ENCODE results near the gene XXYLT1. TPM values are rescaled to one million over a fixed set of nuclear protein-coding genes. Genes with fewer than 3 reads are reported as not detected.

XXYLT1 gene
- total and polyA plus RNA-seq, 9 of the 15 experiments (the other 6 are each of a cell fraction or from before 2014, with no cell fraction given): 1.9 to 18.9 (median 15.0) TPM

DNA sequence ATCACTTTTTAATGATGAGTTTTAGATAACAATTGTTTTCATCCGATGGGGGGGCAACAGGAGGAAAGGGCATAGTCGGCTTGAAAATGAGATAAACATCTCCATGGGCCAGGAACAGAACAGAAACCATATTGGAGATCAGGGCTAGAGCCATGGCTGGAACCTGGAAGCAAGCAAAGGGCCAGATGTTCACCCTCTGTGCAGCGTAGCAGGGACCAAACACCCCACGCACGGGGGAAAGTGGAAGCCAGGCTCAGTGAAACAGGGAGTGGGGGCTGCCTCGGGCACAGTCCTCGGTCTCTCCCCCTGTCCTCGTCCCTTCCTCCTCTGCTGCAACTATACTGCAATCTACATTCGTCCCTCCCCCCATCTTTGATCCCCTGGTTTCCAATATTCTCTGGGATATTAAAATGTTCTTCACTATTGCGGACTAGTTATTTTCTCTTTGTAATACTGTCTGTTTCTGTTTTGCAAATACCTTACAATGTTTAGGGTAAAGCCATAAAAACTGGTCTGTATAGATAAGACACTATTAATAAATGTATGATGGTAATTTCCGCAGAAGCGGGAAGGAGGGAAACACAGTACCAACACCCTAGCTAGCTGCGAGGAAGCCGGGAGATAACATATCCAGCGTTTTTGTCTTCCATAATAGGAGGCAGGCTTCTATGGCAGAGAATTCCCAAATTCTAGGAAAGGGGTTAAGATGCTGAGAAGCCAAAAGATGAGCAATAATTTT lies 121.5 kb downstream of the XXYLT1 start (continued):
- TF ChIP-seq FOXM1 (IDR thresholded peaks at IDR 0.05; ENCODE audit: low read depth): no peak
- no peak for TF ChIP-seq FOXM1 (CRISPR knock-in tag; IDR thresholded peaks at IDR 0.05; ENCODE audit: low read depth)
- TF ChIP-seq PHB2 (IDR thresholded peaks at IDR 0.05; ENCODE audit: low read depth): no peak
- TF ChIP-seq SP1 (CRISPR knock-in tag; IDR thresholded peaks at IDR 0.05): no peak
- TF ChIP-seq ZNF507 (tag; conservative IDR thresholded peaks at IDR 0.05): no peak; the same call in 1 of the 2 replicates
- TF ChIP-seq HOXB6 (CRISPR knock-in tag; IDR thresholded peaks at IDR 0.05; ENCODE audit: borderline replicate concordance): no peak
- TF ChIP-seq, protein P1, sequence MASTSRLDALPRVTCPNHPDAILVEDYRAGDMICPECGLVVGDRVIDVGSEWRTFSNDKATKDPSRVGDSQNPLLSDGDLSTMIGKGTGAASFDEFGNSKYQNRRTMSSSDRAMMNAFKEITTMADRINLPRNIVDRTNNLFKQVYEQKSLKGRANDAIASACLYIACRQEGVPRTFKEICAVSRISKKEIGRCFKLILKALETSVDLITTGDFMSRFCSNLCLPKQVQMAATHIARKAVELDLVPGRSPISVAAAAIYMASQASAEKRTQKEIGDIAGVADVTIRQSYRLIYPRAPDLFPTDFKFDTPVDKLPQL (IDR thresholded peaks at IDR 0.05; ENCODE audit: extremely low read depth, insufficient read length): no peak
- TF ChIP-seq ZNF551 (CRISPR knock-in tag; IDR thresholded peaks at IDR 0.05): no peak
- no peak for TF ChIP-seq CC2D1A (IDR thresholded peaks at IDR 0.05)
- TF ChIP-seq GABPB1 (CRISPR knock-in tag; IDR thresholded peaks at IDR 0.05): no peak
- no peak for TF ChIP-seq EWSR1 (IDR thresholded peaks at IDR 0.05; ENCODE audit: borderline replicate concordance, low read depth, partially characterized antibody)
- TF ChIP-seq STAG1 (CRISPR knock-in tag; IDR thresholded peaks at IDR 0.05; ENCODE audit: borderline replicate concordance): no peak
- no peak for TF ChIP-seq SIRT6 (IDR thresholded peaks at IDR 0.05; ENCODE audit: low read depth, low read length)
- no peak for TF ChIP-seq TGIF2 (CRISPR knock-in tag; IDR thresholded peaks at IDR 0.05)
- no peak for TF ChIP-seq KHSRP (IDR thresholded peaks at IDR 0.05)
- TF ChIP-seq RCOR1 (IDR thresholded peaks at IDR 0.05; ENCODE audit: borderline replicate concordance in 1 of 2, low read depth in 2 of 2, low read length in 2 of 2): no peak
- TF ChIP-seq SMARCC2 (IDR thresholded peaks at IDR 0.05; ENCODE audit: low read depth): no peak
- no peak for TF ChIP-seq DNMT1 (IDR thresholded peaks at IDR 0.05)
- TF ChIP-seq HNRNPL (IDR thresholded peaks at IDR 0.05; ENCODE audit: low read depth, low read length): no peak
- no peak for TF ChIP-seq HDAC2 (IDR thresholded peaks at IDR 0.05)
- 0 out of 2 replicates have a peak, but pooled peaks have one; percentile 34 for TF ChIP-seq NFXL1 (CRISPR knock-in tag; IDR thresholded peaks at IDR 0.05)
- no peak for TF ChIP-seq CAMTA2 (CRISPR knock-in tag; conservative IDR thresholded peaks at IDR 0.05)
- TF ChIP-seq, protein P2, sequence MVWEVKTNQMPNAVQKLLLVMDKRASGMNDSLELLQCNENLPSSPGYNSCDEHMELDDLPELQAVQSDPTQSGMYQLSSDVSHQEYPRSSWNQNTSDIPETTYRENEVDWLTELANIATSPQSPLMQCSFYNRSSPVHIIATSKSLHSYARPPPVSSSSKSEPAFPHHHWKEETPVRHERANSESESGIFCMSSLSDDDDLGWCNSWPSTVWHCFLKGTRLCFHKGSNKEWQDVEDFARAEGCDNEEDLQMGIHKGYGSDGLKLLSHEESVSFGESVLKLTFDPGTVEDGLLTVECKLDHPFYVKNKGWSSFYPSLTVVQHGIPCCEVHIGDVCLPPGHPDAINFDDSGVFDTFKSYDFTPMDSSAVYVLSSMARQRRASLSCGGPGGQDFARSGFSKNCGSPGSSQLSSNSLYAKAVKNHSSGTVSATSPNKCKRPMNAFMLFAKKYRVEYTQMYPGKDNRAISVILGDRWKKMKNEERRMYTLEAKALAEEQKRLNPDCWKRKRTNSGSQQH (CRISPR knock-in tag; IDR thresholded peaks at IDR 0.05): 0 out of 2 replicates have a peak, but pooled peaks have one; percentile 29
- TF ChIP-seq MED1 (CRISPR knock-in tag; IDR thresholded peaks at IDR 0.05; ENCODE audit: borderline replicate concordance): no peak
- TF ChIP-seq ZBTB17 (CRISPR knock-in tag; IDR thresholded peaks at IDR 0.05): peak; percentile 91
- TF ChIP-seq KAT7 (CRISPR knock-in tag; IDR thresholded peaks at IDR 0.05; ENCODE audit: borderline replicate concordance): no peak
- no peak for TF ChIP-seq HDAC1 (IDR thresholded peaks at IDR 0.05)
- TF ChIP-seq RFX7 (CRISPR knock-in tag; IDR thresholded peaks at IDR 0.05): no peak
- no peak for TF ChIP-seq NFIC (IDR thresholded peaks at IDR 0.05)

All from K562 (cell line).